ENCODE results near the gene FMN2.

- TF ChIP-seq CTCF (tag by site-specific recombination; IDR thresholded peaks at IDR 0.05): no peak
- no peak for TF ChIP-seq KLF9 (tag by site-specific recombination; IDR thresholded peaks at IDR 0.05; ENCODE audit: low read depth)
- no peak for TF ChIP-seq HOXA7 (CRISPR knock-in tag; IDR thresholded peaks at IDR 0.05; ENCODE audit: borderline replicate concordance)
- TF ChIP-seq ZNF114 (tag by site-specific recombination; IDR thresholded peaks at IDR 0.05): no peak
- TF ChIP-seq ZNF521 (tag by site-specific recombination; IDR thresholded peaks at IDR 0.05): no peak
- TF ChIP-seq PRDM10 (tag by site-specific recombination; IDR thresholded peaks at IDR 0.05): no peak
These were observed 36.7 kb downstream of the FMN2 start for GRCh38 chr1:240128366-240128765.
